ENCODE measurements around the gene MED25.
"Not testable (repeated sequence)": the region's sequence is repeated elsewhere in the genome, so short reads cannot be mapped to it uniquely, and the experiment has no call there.

MED25 gene

GRCh38 chr19:49818649-49819370 lies 721 bp downstream of the MED25 start:
- DNase-seq, result no peak

DNA sequence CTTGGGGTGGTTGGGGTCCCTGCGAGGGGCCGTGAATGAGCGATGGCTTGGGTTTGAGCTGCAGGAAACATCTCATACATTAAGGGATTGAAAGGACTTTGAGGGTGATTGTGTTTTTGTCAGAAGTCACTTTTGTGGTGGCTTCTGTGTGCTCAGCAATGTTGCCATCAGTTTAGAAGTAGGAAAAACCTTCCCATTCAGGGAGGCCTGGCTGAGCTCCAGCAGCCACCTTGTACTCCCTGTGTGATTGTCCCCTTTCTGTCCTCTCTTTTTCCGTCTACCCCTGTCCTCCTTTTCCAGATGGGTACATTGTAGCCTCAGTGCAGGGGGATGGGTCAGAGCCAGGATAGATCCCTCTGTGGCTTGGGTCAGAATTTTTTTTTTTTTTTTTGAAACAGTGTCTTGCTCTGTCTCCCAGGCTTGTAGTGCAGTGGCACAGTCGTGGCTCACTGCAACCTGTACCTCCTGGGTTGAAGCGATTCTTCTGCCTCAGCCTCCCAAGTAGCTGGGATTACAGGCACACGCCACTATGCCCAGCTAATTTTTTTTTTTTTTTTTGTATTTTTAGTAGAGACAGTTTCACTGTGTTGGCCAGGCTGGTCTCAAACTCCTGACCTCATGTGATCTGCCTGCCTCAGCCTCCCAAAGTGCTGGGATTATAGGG lies 1.5 kb downstream of the MED25 start:
- DNase-seq, result not testable (repeated sequence)

GRCh38 chr19:49820125-49820524 lies 2.0 kb downstream of the MED25 start:
- no peak for DNase-seq

GRCh38 chr19:49823472-49823871 lies 5.4 kb downstream of the MED25 start:
- no peak for DNase-seq

- no peak for DNase-seq
Observed at GRCh38 chr19:49824662-49825061, 6.6 kb downstream of the MED25 start.

- no peak for DNase-seq
Observed at GRCh38 chr19:49827034-49827433, 8.9 kb downstream of the MED25 start.

DNA sequence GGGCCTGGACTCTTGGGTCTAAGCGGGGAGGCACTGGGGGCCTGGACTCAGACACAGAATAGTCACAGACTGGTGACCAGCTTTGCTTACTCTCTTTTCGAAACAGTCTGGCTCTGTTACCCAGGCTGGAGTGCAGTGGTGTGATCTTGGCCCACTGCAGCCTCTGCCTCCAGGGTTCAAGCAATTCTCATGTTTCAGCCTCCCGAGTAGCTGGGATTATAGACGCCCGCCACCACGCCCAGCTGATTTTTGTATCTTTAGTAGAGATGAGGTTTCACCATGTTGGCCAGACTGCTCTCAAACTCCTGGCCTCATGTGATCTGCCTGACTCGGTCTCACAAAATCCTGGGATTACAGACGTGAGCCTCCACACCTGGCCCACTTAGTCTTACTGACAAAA lies 11.1 kb downstream of the MED25 start:
- DNase-seq, result no peak

GRCh38 chr19:49829721-49830120 lies 11.6 kb downstream of the MED25 start:
- no peak for DNase-seq

- no peak for DNase-seq
Observed at GRCh38 chr19:49830766-49831165, 12.7 kb downstream of the MED25 start.

GRCh38 chr19:49831592-49831991 lies 13.5 kb downstream of the MED25 start:
- no peak for DNase-seq

- DNase-seq, result no peak
Observed at GRCh38 chr19:49832556-49832955, 14.5 kb downstream of the MED25 start.

DNA sequence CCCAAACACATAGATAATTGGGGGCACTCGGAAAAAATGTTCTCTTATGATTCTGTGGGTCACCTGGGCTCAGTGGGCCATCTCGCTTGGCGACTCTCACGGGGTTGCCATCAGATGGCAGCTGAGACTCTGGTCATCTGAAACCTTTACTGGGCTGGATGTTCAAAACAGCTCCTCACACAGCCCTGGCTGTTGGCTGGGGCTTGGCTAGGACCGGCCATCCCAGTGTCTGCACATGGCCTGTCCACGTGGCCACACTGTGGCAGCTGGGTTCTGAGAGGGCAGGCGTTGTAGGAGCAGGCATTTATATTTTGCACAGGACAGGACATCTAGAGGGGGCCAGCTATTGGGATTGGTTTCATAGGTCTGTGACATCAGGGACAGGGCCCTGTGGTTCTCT lies 15.5 kb downstream of the MED25 start:
- DNase-seq, result no peak

GRCh38 chr19:49835562-49835961 lies 17.5 kb downstream of the MED25 start:
- no peak for DNase-seq

DNA sequence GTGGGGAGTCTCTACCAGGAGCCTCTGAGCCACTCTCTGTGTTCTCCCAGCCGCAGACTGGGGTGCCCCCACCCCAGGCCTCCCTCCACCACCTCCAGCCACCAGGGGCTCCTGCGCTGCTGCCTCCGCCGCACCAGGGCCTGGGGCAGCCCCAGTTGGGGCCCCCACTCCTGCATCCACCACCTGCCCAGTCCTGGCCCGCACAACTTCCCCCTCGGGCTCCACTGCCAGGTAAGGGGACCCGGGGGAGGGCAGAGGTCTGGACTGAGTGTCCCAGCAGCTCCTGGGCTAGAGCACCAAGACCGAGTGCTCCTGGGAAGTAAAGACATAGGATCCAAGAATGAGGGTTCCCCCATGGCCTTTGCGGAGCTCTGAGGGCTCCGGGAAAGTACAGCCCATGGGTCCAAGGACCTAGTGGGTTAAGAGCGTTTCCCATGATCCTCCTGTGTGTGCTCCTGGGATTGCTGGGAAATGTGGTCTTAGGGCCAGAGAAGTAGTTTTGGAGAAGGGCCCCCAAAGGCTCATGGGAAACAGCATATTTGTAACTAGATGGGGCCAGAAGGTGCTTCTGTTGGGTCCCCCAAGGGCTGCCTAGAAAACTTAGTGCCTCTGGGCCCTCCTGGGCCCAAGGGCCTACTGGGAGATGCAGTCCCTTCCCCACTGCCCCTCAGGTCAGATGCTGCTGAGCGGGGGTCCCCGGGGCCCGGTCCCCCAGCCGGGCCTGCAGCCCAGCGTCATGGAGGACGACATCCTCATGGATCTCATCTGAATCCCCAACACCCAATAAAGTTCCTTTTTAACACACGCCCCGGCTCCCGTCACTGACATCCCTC lies 18.3 kb downstream of the MED25 start:
- no peak for DNase-seq

GRCh38 chr19:49837009-49837310 lies 18.9 kb downstream of the MED25 start:
- no peak for DNase-seq

- no peak for DNase-seq
Observed at GRCh38 chr19:49837425-49837824, 19.3 kb downstream of the MED25 start.

DNA sequence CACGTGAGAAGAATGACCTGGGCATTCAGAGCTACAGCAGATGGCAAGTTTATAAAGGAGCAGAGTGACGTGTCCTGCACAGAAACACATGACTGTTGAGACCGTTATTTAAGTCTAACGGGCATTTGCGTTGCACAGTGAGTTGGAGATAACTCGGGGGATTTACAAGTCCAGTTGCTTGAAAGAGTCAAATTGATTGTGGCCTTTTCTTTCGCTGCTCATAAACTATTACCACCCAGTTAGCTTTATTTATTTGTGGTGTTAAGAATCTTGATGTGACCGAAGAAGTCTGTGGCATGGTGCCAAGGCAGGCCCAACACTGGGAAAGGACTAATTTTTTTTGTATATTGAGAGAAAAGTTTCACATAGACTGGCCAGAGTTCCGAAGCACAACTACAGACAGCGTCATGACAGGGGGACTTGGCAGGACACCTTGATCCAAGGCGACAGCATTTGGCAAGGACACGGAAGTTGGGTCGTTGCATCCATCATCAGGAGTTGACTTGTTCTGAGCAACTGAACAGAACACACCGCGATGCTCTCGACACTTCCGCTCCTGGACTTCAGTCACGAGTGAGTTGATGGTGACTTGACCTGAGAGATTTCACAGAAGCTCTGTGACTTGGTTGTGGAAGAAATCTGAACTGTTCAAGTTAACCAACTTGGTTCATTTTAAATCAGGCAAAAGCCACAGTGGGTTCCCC lies 20.9 kb downstream of the MED25 start:
- no peak for DNase-seq

- DNase-seq, result no peak
Observed at GRCh38 chr19:49839713-49840112, 21.6 kb downstream of the MED25 start.

- no peak for DNase-seq
Observed at GRCh38 chr19:49840321-49840720, 22.2 kb downstream of the MED25 start.

GRCh38 chr19:49840736-49841249 lies 22.7 kb downstream of the MED25 start:
- DNase-seq, result no peak

DNA sequence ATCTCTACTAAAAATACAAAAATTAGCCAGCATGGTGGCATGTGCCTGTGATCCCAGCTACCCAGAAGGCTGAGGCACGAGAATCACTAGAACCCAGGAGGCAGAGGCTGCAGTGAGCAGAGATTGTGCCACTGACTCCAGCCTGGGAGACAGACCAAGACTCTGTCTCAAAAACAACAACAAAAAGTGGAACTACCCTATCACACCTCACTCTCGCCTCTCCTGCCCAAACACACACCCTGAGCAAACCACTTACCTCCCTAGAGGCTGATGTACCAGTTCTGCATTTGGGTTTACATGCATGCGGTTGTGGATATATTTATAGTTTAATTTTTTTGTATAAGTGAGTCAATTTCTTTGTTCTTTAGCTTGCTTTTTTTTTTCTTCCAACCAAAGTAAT lies 25.2 kb downstream of the MED25 start:
- no peak for DNase-seq

- no peak for DNase-seq
Observed at GRCh38 chr19:49844138-49845095, 26.3 kb downstream of the MED25 start.
